GM03348 (cell line): Measurements from ENCODE around the gene RIPOR2.

Experiments
- DNase-seq: peaks from one replicate; pipeline ENCODE4 v3.0.0; 2012; ENCODE audit warnings: low spot score

RIPOR2 gene

GRCh38 chr6:24847402-24847801, 88.4 kb downstream of the RIPOR2 start:
- DNase-seq: no peak

- no peak for DNase-seq
Measured at GRCh38 chr6:24845578-24845977, 90.2 kb downstream of the RIPOR2 start.

- DNase-seq: no peak
Measured at GRCh38 chr6:24844903-24845302, 90.9 kb downstream of the RIPOR2 start.

GRCh38 chr6:24844061-24844460, 91.7 kb downstream of the RIPOR2 start:
- DNase-seq: no peak

GRCh38 chr6:24840187-24840586, 95.6 kb downstream of the RIPOR2 start:
- no peak for DNase-seq

GRCh38 chr6:24838994-24839393, 96.8 kb downstream of the RIPOR2 start:
- DNase-seq: no peak

GRCh38 chr6:24838081-24838480, 97.7 kb downstream of the RIPOR2 start:
- DNase-seq: peak; percentile 9

- no peak for DNase-seq
Measured at GRCh38 chr6:24836109-24836508, 99.7 kb downstream of the RIPOR2 start.

GRCh38 chr6:24833711-24834386, 101.9 kb downstream of the RIPOR2 start:
- no peak for DNase-seq

- DNase-seq: no peak
Measured at GRCh38 chr6:24832794-24833193, 103.0 kb downstream of the RIPOR2 start.

- DNase-seq: peak; percentile 56
Measured at GRCh38 chr6:24831771-24832716, 103.7 kb downstream of the RIPOR2 start.

GRCh38 chr6:24829657-24830056, 106.1 kb downstream of the RIPOR2 start:
- DNase-seq: no peak

GRCh38 chr6:24827970-24828369, 107.8 kb downstream of the RIPOR2 start:
- DNase-seq: no peak

GRCh38 chr6:24827162-24827561, 108.6 kb downstream of the RIPOR2 start:
- no peak for DNase-seq

GRCh38 chr6:24825130-24825630, 110.6 kb downstream of the RIPOR2 start:
- no peak for DNase-seq

- DNase-seq: no peak
Measured at GRCh38 chr6:24824142-24824938, 111.4 kb downstream of the RIPOR2 start.

- no peak for DNase-seq
Measured at GRCh38 chr6:24823185-24823584, 112.6 kb downstream of the RIPOR2 start.

GRCh38 chr6:24822696-24823095, 113.1 kb downstream of the RIPOR2 start:
- no peak for DNase-seq

- no peak for DNase-seq
Measured at GRCh38 chr6:24821860-24822444, 113.8 kb downstream of the RIPOR2 start.

- no peak for DNase-seq
Measured at GRCh38 chr6:24818346-24818745, 117.4 kb downstream of the RIPOR2 start.

- no peak for DNase-seq
Measured at GRCh38 chr6:24809728-24810127, 126.0 kb downstream of the RIPOR2 start.

- no peak for DNase-seq
Measured at GRCh38 chr6:24807584-24807983, 128.2 kb downstream of the RIPOR2 start.
